GM12878 (cell line): Measurements from ENCODE around the gene IL12B. TPM values are rescaled to one million over a fixed set of nuclear protein-coding genes. Genes with fewer than 3 reads are reported as not detected.
"Not testable (repeated sequence)": the region's sequence is repeated elsewhere in the genome, so short reads cannot be mapped to it uniquely, and the experiment has no call there.

Experiments
- ATAC-seq: fragments of 200-7000 bp; cut with Tn5 transposase; 3 replicates; pipeline ENCODE4 v1.9.1; 2020; ENCODE audit warnings: mild to moderate bottlenecking, moderate library complexity
- BruUV-seq: library from RNA; stranded (reverse); fragments of 400-500 nt; replicated peaks from 2 replicates; lab custom pipeline; 2021; lab: Mats Ljungman, UMichigan
- CTCF ChIA-PET: fragments of 300-600 bp; sonication (Branson Sonifier 250); formaldehyde crosslinking; extraction: SDS; loops from one replicate; lab custom pipeline; 2021; ENCODE audit warnings: inconsistent platforms; lab: Yijun Ruan, JAX
- POLR2A ChIA-PET: fragments of 350-600 bp; formaldehyde crosslinking; extraction: SDS; loops from one replicate; lab custom pipeline; 2021; ENCODE audit warnings: inconsistent platforms; lab: Charles Lee
- RAD21 ChIA-PET: fragments of 300-600 bp; sonication (Branson Sonifier 250); formaldehyde crosslinking; loops from one replicate; lab custom pipeline; 2023; ENCODE audit warnings: antibody characterized with exemption; ENCODE audit not compliant: unreplicated experiment; lab: Charles Lee
- SMC1A ChIA-PET: fragments of 300-600 bp; sonication (Branson Sonifier 250); formaldehyde crosslinking; loops from one replicate; lab custom pipeline; 2023; ENCODE audit not compliant: unreplicated experiment, uncharacterized antibody; lab: Charles Lee
- DNase-seq: peaks from one replicate; pipeline ENCODE4 v3.0.0-alpha.2; 2011; ENCODE audit warnings: low read depth, low spot score
- FAIRE-seq: peaks from 3 replicates; lab custom pipeline; 2011; peaks lifted over from hg19 to GRCh38; lab: Jason Lieb, UNC
- H2AFZ ChIP-seq: 2 replicates; pipeline ENCODE4 v1.6.0; 2011; ENCODE audit warnings: low read depth, low read length, control low read depth; ENCODE audit not compliant: control insufficient read depth
- H3K27ac ChIP-seq: 2 replicates; pipeline ENCODE4 v1.5.1; 2011; ENCODE audit warnings: control low read depth; ENCODE audit not compliant: control insufficient read depth, insufficient read depth
- H3K27me3 ChIP-seq, 2 experiments: replicated peaks in 1 of 2; 2 replicates each; pipeline versions ENCODE4 v1.6.0 to v1.6.1; 2011; ENCODE audit warnings: low read length in 1 of 2; ENCODE audit not compliant: control insufficient read depth in 2 of 2, insufficient read depth in 2 of 2
- H3K36me3 ChIP-seq, 2 experiments: 2 replicates each; pipeline ENCODE4 v1.5.1; 2011; ENCODE audit warnings: low read length in 1 of 2; ENCODE audit not compliant: control insufficient read depth in 2 of 2, insufficient read depth in 2 of 2
- H3K4me1 ChIP-seq: 2 replicates; pipeline ENCODE4 v1.6.1; 2011; ENCODE audit warnings: mild to moderate bottlenecking, low read length, moderate library complexity, mixed read lengths; ENCODE audit not compliant: control insufficient read depth, insufficient read depth
- H3K4me2 ChIP-seq: 2 replicates; pipeline ENCODE4 v1.6.0; 2011; ENCODE audit warnings: control low read depth; ENCODE audit not compliant: control insufficient read depth, insufficient read depth
- H3K4me3 ChIP-seq: fragments of 200-600 bp; sonication (generic); 2 replicates; pipeline ENCODE4 v1.5.1; 2016
- H3K79me2 ChIP-seq: 2 replicates; pipeline ENCODE4 v1.6.0; 2011; ENCODE audit warnings: low read length; ENCODE audit not compliant: control insufficient read depth, insufficient read depth
- H3K9ac ChIP-seq: 2 replicates; pipeline ENCODE4 v1.8.0; 2011; ENCODE audit warnings: low read length, control low read depth, mixed read lengths; ENCODE audit not compliant: control insufficient read depth, insufficient read depth
- H3K9me3 ChIP-seq: replicated peaks from 3 replicates; pipeline ENCODE4 v1.5.1; 2011; ENCODE audit warnings: mild to moderate bottlenecking, low read length; ENCODE audit not compliant: control insufficient read depth, insufficient read depth
- H4K20me1 ChIP-seq: 2 replicates; pipeline ENCODE4 v1.6.0; 2011; ENCODE audit not compliant: control insufficient read depth, insufficient read depth
- BHLHE40 ChIP-seq, 2 experiments: fragments of 450-650 bp in 1 of 2; IDR thresholded peaks; 2 replicates each; pipeline ENCODE4 v1.6.1; 2011 to 2017; ENCODE audit warnings: low read depth in 2 of 2, borderline replicate concordance in 1 of 2, improper control_type of control experiment in 1 of 2, low read length in 1 of 2, mild to moderate bottlenecking in 1 of 2
- IRF4 ChIP-seq: IDR thresholded peaks from 2 replicates; pipeline ENCODE4 v1.6.1; 2011; ENCODE audit warnings: low read depth, low read length
- KAT2A ChIP-seq: conservative IDR thresholded peaks from 2 replicates; pipeline ENCODE4 v1.6.1; 2011; ENCODE audit warnings: low read depth, low read length; ENCODE audit not compliant: control insufficient read depth
- KLF5 ChIP-seq: fragments of 450-650 bp; IDR thresholded peaks from 2 replicates; pipeline ENCODE4 v1.6.1; 2014; ENCODE audit warnings: mild to moderate bottlenecking; ENCODE audit not compliant: partially characterized antibody
- MTA2 ChIP-seq: fragments of 450-650 bp; IDR thresholded peaks from 2 replicates; pipeline ENCODE4 v1.6.1; 2016; ENCODE audit warnings: low read depth, mild to moderate bottlenecking, moderate library complexity
- PAX5 ChIP-seq: IDR thresholded peaks from 2 replicates; pipeline ENCODE4 v1.6.1; 2011; ENCODE audit warnings: low read depth, low read length, borderline replicate concordance
- RFX5 ChIP-seq: IDR thresholded peaks from 2 replicates; pipeline ENCODE4 v1.6.1; 2011; ENCODE audit warnings: low read depth, low read length, improper control_type of control experiment
- WRNIP1 ChIP-seq: IDR thresholded peaks from 2 replicates; pipeline ENCODE4 v1.6.1; 2011; ENCODE audit warnings: low read depth, low read length, improper control_type of control experiment, borderline replicate concordance
- WGBS: methylation state at CpG from one replicate; pipeline ENCODE4 v1.1.6; 2016; ENCODE audit warnings: low lambda C conversion rate; ENCODE audit not compliant: insufficient replicate concordance, insufficient coverage; ENCODE audit errors: missing lambda C conversion rate; 5-methylcytosine and 5-hydroxymethylcytosine counted together
- in situ Hi-C: fragments of 300-500 bp; cut with MboI; formaldehyde crosslinking; loops from 9 replicates; pipeline ENCODE4 v1.14.3; 2018; ENCODE audit warnings: mixed read lengths
- intact Hi-C: fragments of 100-400 bp; cut with micrococcal nuclease; formaldehyde crosslinking; loops from one replicate; pipeline ENCODE4 v1.14.2; 2022; ENCODE audit not compliant: unreplicated experiment
- polyA plus RNA-seq, 11 experiments: library from polyadenylated mRNA; depleted of rRNA in 4 of 11; unstranded in 6 of 11; stranded (reverse) in 5 of 11; fragments of >200 nt; fragmentation: Nextera tagmentation in 4 of 11; fragmentation: Illumina TruSeq in 1 of 11; extraction: Ambion mirVana in 4 of 11; extraction: Trizol in 1 of 11; gene quantifications; 1 replicate in 1 of 11; 2 replicates in 10 of 11; pipeline versions ENCODE4 v1.2.1 to v1.2.3, GENCODE V29; 2011 to 2016; ENCODE audit warnings: inconsistent platforms in 2 of 11, missing spikeins in 2 of 11, low read depth in 1 of 11
- total RNA-seq, 4 experiments: library from RNA; depleted of rRNA in 3 of 4; stranded (reverse); fragments of >200 nt in 3 of 4; fragmentation: Illumina TruSeq in 1 of 4; extraction: Trizol in 1 of 4; gene quantifications; 2 replicates each; pipeline versions ENCODE4 v1.2.1 to v1.2.3, GENCODE V29; 2013 to 2021

Gene IL12B
- total and polyA plus RNA-seq, 10 of the 15 experiments (the other 5 are each of a cell fraction or from before 2014, with no cell fraction given) = 0.15 to 0.72 (median 0.45) TPM

DNA sequence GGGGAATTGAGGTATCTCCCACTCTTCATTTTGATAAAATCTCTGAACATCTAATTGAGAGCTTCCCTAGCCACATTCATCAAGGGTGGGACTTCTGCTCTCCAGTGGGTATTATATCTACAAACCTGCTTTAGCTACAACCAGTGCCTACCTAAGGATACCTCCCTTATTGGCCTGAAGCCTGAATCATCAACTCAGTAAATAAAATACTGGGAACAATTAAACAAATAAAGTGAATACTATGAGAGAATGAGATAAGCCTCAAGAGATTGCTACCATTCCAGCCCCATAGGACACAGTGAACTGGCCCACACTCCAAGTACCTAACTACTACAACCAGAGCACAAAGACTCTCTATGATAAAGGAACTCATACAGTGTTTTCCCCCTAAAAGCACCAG is 47.4 kb upstream of the IL12B start:
- TF ChIP-seq KAT2A (no peak), RFX5 (no peak), WRNIP1 (no peak), PAX5 (no peak), BHLHE40 (IDR thresholded peaks at IDR 0.05; ENCODE audit: borderline replicate concordance in 1 of 2, low read depth in 2 of 2, low read length in 1 of 2) (no peak), MTA2 (no peak), KLF5 (no peak), IRF4 (no peak)
- TF ChIP-seq, all 136 proteins: peak for 0
- in situ Hi-C loops (no loop called here), intact Hi-C loops (no loop called here)
- ChIA-PET CTCF (no interaction called here), SMC1A (no interaction called here), RAD21 (no interaction called here), POLR2A (no interaction called here)
- H3K27me3 ChIP-seq = no peaks in the 10 kb centered on the region
- no peak overlapping the region for H2AFZ ChIP-seq
- ATAC-seq (no peak), DNase-seq (no peak), FAIRE-seq (no peak)
- H3K9me3 ChIP-seq = peaks cover 4% of the 10 kb centered on the region; the same call in 1 of the 3 replicates
- no peaks in the 10 kb centered on the region for H3K79me2 ChIP-seq
- no peaks in the 10 kb centered on the region for H4K20me1 ChIP-seq
- H3K4me1 ChIP-seq = no peaks in the 10 kb centered on the region
- BruUV-seq = no TSS peak
- no peak overlapping the region for H3K27ac ChIP-seq
- H3K36me3 ChIP-seq = no peaks in the 10 kb centered on the region
- H3K4me2 ChIP-seq = no peak overlapping the region
- H3K9ac ChIP-seq = no peak overlapping the region
- no peak overlapping the region for H3K4me3 ChIP-seq

DNA sequence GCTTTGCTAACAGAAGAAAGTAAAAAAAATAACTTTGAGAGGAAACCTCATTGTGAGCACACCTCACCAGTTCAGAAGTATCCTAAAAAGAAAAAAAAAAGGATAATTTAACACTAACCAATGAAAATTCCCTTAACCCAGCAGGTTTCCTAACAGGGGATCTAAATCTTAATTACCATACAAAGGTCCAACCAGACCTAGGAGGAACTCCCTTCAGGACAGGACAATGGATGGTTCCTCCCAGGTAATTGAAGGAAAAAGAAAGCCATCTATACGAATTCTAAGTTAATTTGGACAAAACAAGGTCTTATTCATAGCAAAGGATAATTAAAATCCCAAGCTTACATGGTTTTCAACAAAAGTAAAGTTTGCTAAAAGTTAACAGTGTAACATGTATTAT is 37.6 kb upstream of the IL12B start:
- H4K20me1 ChIP-seq, BruUV-seq, RAD21 ChIA-PET, DNase-seq, H2AFZ ChIP-seq, H3K4me3 ChIP-seq, H3K9ac ChIP-seq, ATAC-seq, intact Hi-C loops, in situ Hi-C loops, H3K4me1 ChIP-seq, POLR2A ChIA-PET, H3K27ac ChIP-seq, CTCF ChIA-PET, SMC1A ChIA-PET, H3K79me2 ChIP-seq, H3K4me2 ChIP-seq, H3K27me3 ChIP-seq, FAIRE-seq, H3K9me3 ChIP-seq, H3K36me3 ChIP-seq: not testable (repeated sequence)
- 0% methylated on average over 1 of the region's 1 CpG for WGBS

DNA sequence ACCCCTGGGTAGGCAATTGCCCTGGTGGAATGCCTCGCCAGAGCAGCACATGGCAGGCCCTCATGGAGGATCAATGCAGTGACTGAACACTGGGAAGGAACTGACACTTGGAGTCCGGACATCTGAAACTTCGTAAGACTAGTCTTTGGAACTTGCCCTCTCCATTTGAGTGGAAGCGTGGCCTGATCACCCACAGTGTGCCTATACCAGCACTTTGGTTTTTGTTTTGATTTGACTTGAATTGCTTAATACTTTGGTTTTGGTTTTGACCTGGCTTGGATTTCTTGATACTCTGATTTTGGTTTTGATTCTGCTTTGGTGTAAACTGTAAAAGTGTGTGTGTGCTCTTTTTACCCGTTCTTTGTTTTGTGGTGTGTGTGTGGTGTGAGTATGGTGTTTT is 36.5 kb upstream of the IL12B start:
- POLR2A ChIA-PET, DNase-seq, H3K36me3 ChIP-seq, RAD21 ChIA-PET, H2AFZ ChIP-seq, BruUV-seq, H3K79me2 ChIP-seq, H3K27me3 ChIP-seq, FAIRE-seq, ATAC-seq, in situ Hi-C loops, H3K4me3 ChIP-seq, H3K4me1 ChIP-seq, CTCF ChIA-PET, intact Hi-C loops, H4K20me1 ChIP-seq, H3K4me2 ChIP-seq, H3K9ac ChIP-seq, SMC1A ChIA-PET, H3K27ac ChIP-seq, H3K9me3 ChIP-seq: not testable (repeated sequence)
- 46% methylated on average over 5 of the region's 5 CpGs for WGBS
